Suprapubic skin (tissue), 4 donors: Measurements from ENCODE around the gene KMT2C. TPM values are rescaled to one million over a fixed set of nuclear protein-coding genes. Genes with fewer than 3 reads are reported as not detected.

Source experiments
- DNase-seq, 2 donors: peaks; one replicate each; pipeline ENCODE4 v3.0.0-alpha.2; 2019; ENCODE audit warnings: low spot score in 2 of 2
- H3K27ac ChIP-seq: fragments of 200-600 bp; sonication (generic); one replicate; pipeline ENCODE4 v1.5.1; 2019
- H3K27me3 ChIP-seq: fragments of 200-600 bp; sonication (generic); one replicate; pipeline ENCODE4 v1.5.1; 2019
- H3K36me3 ChIP-seq: fragments of 200-600 bp; sonication (generic); one replicate; pipeline ENCODE4 v1.5.1; 2019
- H3K4me1 ChIP-seq: fragments of 200-600 bp; sonication (generic); one replicate; pipeline ENCODE4 v1.5.1; 2019
- H3K4me3 ChIP-seq: fragments of 200-600 bp; sonication (generic); one replicate; pipeline ENCODE4 v1.5.1; 2019; ENCODE audit warnings: mild to moderate bottlenecking
- H3K9me3 ChIP-seq: fragments of 200-600 bp; sonication (generic); one replicate; pipeline ENCODE4 v1.5.1; 2019
- CTCF ChIP-seq, 2 donors: fragments of 200-600 bp in 1 of 2; fragments of 450-650 bp in 1 of 2; sonication (generic) in 1 of 2; IDR thresholded peaks; one replicate each; pipeline ENCODE4 v1.5.1; 2016 to 2019; ENCODE audit warnings: antibody characterized with exemption in 2 of 2, mild to moderate bottlenecking in 1 of 2, moderate library complexity in 1 of 2
- EP300 ChIP-seq: sonication (generic); formaldehyde crosslinking; IDR thresholded peaks from one replicate; pipeline ENCODE4 v1.6.1; 2017; ENCODE audit warnings: antibody characterized with exemption
- POLR2A ChIP-seq, 2 donors: fragments of 450-650 bp; IDR thresholded peaks; one replicate each; pipeline ENCODE4 v1.6.1; 2017; ENCODE audit warnings: antibody characterized with exemption in 2 of 2, mild to moderate bottlenecking in 2 of 2, moderate library complexity in 2 of 2
- POLR2AphosphoS5 ChIP-seq, 3 donors: sonication (generic); formaldehyde crosslinking; IDR thresholded peaks; one replicate each; pipeline ENCODE4 v1.6.1; 2017; ENCODE audit warnings: antibody characterized with exemption in 3 of 3
- WGBS: methylation state at CpG from one replicate; pipeline ENCODE4 v1.1.5; 2018; 5-methylcytosine and 5-hydroxymethylcytosine counted together
- total RNA-seq, 4 donors: library from RNA; depleted of rRNA; stranded (reverse); fragments of >200 nt; gene quantifications; one replicate each; pipeline ENCODE4 v1.1.0, GENCODE V29; 2016

Gene KMT2C
- total RNA-seq, 4 donors from 2014 or later: 61.2 to 144 (median 93.3) TPM

DNA sequence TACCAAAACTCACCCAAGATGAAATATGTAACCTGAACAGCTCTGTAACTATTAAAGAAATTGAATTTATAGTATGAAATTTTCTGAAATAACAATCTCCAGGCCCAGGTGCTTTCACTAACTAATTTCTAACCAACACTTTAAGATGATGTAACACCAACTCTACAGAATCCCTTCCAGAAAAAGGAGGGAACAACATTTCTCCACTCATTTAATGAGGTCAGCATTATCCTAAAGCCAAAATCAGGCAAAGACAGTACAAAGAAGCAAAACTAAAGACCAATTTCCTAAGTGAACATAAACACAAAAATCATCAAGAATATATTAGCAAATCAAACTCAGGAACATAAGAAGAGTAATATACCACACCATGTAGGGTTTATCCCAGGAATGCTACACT lies 65.5 kb downstream of the KMT2C start:
- no peaks in the 10 kb centered on the region for H3K36me3 ChIP-seq
- no peak overlapping the region for H3K4me3 ChIP-seq
- H3K27ac ChIP-seq: no peak overlapping the region
- DNase-seq: no peak
- peaks cover 6% of the 10 kb centered on the region for H3K4me1 ChIP-seq
- no peak for TF ChIP-seq POLR2A (IDR thresholded peaks at IDR 0.05)
- no peak for TF ChIP-seq POLR2AphosphoS5 (IDR thresholded peaks at IDR 0.05)
- no peak for TF ChIP-seq EP300
- TF ChIP-seq CTCF (IDR thresholded peaks at IDR 0.05): no peak
- H3K27me3 ChIP-seq: no peaks in the 10 kb centered on the region
- H3K9me3 ChIP-seq: no peaks in the 10 kb centered on the region

GRCh38 chr7:152369518-152369917 lies 66.3 kb downstream of the KMT2C start:
- no peaks in the 10 kb centered on the region for H3K36me3 ChIP-seq
- H3K4me3 ChIP-seq: no peak overlapping the region
- H3K9me3 ChIP-seq: no peaks in the 10 kb centered on the region
- H3K27ac ChIP-seq: no peak overlapping the region
- DNase-seq: no peak
- TF ChIP-seq POLR2A (IDR thresholded peaks at IDR 0.05): no peak
- 75% methylated on average over 3 of the region's 3 CpGs for WGBS
- no peaks in the 10 kb centered on the region for H3K27me3 ChIP-seq
- H3K4me1 ChIP-seq: peaks cover 6% of the 10 kb centered on the region

- Histone ChIP-seq H3K36me3 (no peaks in the 10 kb centered on the region), H3K4me3 (no peak overlapping the region), H3K4me1 (peaks cover 22% of the 10 kb centered on the region), H3K27me3 (no peaks in the 10 kb centered on the region), H3K9me3 (no peaks in the 10 kb centered on the region), H3K27ac (no peak overlapping the region)
- TF ChIP-seq CTCF (IDR thresholded peaks at IDR 0.05): no peak
- no peak for TF ChIP-seq POLR2AphosphoS5 (IDR thresholded peaks at IDR 0.05)
- TF ChIP-seq EP300: no peak
- TF ChIP-seq POLR2A (IDR thresholded peaks at IDR 0.05): no peak
- 90% methylated on average over 8 of the region's 8 CpGs for WGBS
- DNase-seq: no peak
These were observed 68.6 kb downstream of the KMT2C start for GRCh38 chr7:152367170-152367569.

GRCh38 chr7:152366662-152367061 lies 69.1 kb downstream of the KMT2C start:
- H3K36me3 ChIP-seq: no peaks in the 10 kb centered on the region
- no peaks in the 10 kb centered on the region for H3K9me3 ChIP-seq
- DNase-seq: no peak
- 72% methylated on average over 32 of the region's 32 CpGs for WGBS
- no peak overlapping the region for H3K27ac ChIP-seq
- no peaks in the 10 kb centered on the region for H3K27me3 ChIP-seq
- no peak for TF ChIP-seq POLR2AphosphoS5 (IDR thresholded peaks at IDR 0.05)
- no peak for TF ChIP-seq EP300
- TF ChIP-seq POLR2A (IDR thresholded peaks at IDR 0.05): no peak
- TF ChIP-seq CTCF (IDR thresholded peaks at IDR 0.05): no peak
- peaks cover 22% of the 10 kb centered on the region for H3K4me1 ChIP-seq
- no peak overlapping the region for H3K4me3 ChIP-seq

- H3K27me3 ChIP-seq: no peaks in the 10 kb centered on the region
- DNase-seq: no peak
- TF ChIP-seq CTCF (IDR thresholded peaks at IDR 0.05): no peak
- no peak for TF ChIP-seq EP300
- TF ChIP-seq POLR2AphosphoS5 (IDR thresholded peaks at IDR 0.05): no peak
- no peak for TF ChIP-seq POLR2A (IDR thresholded peaks at IDR 0.05)
- H3K27ac ChIP-seq: no peak overlapping the region
- H3K4me3 ChIP-seq: no peak overlapping the region
- peaks cover 22% of the 10 kb centered on the region for H3K4me1 ChIP-seq
- H3K36me3 ChIP-seq: no peaks in the 10 kb centered on the region
- 93% methylated on average over 6 of the region's 6 CpGs for WGBS
- no peaks in the 10 kb centered on the region for H3K9me3 ChIP-seq
These were observed 69.7 kb downstream of the KMT2C start for GRCh38 chr7:152365982-152366603.

- H3K27ac ChIP-seq: no peak overlapping the region
- no peak for TF ChIP-seq CTCF (IDR thresholded peaks at IDR 0.05)
- TF ChIP-seq POLR2AphosphoS5 (IDR thresholded peaks at IDR 0.05): no peak
- no peak for TF ChIP-seq EP300
- no peak for TF ChIP-seq POLR2A (IDR thresholded peaks at IDR 0.05)
- H3K27me3 ChIP-seq: no peaks in the 10 kb centered on the region
- no peak for DNase-seq
- H3K9me3 ChIP-seq: no peaks in the 10 kb centered on the region
- no peaks in the 10 kb centered on the region for H3K36me3 ChIP-seq
- 50% methylated on average over 1 of the region's 1 CpG for WGBS
- peaks cover 18% of the 10 kb centered on the region for H3K4me1 ChIP-seq
- H3K4me3 ChIP-seq: no peak overlapping the region
These were observed 72.0 kb downstream of the KMT2C start for GRCh38 chr7:152363798-152364197.
